HG03066 (cell line): Measurements from ENCODE around the gene SGO2.
"Not testable (repeated sequence)": the region's sequence is repeated elsewhere in the genome, so short reads cannot be mapped to it uniquely, and the experiment has no call there.

Experiments
- ATAC-seq: cut with Tn5 transposase; IDR thresholded peaks from one replicate; pipeline ENCODE4 v1.9.1; 2021; ENCODE audit warnings: low read depth; ENCODE audit not compliant: unreplicated experiment

The SGO2 gene

DNA sequence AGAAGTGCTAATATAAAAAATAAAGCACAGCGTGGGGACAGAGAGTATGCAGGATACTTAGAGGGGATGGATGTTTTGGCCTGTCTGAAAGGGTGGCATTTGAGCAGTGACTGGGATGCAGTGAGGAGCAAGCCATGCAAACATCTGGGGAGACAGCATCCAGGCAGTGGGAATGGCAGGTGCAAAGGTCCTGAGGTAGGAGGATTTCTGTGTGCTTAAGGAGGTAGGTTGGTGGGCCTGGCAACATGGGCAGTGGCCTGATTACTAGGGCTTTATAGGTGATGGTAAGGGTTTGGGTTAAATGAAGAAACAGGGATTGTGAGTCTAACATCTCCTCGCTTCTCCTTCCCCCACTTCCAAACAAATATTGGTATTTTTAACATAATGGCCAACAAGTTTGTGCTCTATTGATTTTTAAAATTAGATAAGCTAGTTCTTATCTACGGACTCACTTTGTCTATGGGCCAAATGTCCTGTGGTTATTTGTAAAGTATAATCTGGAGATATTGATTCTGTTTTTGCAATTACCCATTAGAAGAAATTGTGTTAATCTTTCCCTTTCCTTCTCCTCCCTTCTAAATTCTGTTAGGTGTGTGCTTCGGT, 62.2 kb downstream of the SGO2 start:
- ATAC-seq, result no peak

DNA sequence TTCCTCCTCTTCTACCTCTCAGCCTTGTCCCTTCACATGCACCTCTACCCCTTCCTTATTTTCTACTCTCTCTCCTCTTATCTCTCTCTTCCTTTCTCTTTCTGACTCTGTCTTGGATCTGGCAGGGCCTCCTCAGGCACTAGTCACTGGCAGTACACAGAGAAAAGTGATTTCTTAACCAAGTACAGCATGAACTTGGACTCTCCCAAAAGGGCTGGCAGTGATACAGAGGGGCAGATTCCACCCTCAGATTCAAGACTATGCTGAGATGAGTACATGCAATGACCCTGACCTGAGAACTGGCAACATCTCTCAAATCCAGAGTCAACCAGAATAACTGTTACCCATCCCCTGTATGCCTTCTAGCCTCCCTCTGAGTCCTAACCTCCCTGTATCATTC, 64.1 kb downstream of the SGO2 start:
- no peak for ATAC-seq

DNA sequence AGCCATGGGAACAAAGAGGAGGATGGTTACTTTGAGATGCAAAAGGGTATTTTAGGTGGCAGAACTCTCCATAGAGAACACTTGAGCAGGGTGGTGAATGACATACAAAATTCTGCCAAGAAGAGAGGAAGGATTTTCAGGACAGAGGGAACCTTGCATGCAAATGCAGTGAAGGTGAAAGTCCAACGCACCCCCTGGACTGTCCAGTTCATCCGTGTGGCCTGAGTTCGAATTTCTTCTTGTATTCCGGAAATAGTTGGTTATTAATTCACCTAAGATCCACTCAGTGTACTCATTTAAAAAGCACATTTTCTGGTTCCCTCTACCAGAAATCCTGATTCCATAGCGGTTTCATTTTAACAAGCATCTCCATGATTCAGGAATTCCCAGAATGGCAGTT, 65.3 kb downstream of the SGO2 start:
- ATAC-seq, result no peak

DNA sequence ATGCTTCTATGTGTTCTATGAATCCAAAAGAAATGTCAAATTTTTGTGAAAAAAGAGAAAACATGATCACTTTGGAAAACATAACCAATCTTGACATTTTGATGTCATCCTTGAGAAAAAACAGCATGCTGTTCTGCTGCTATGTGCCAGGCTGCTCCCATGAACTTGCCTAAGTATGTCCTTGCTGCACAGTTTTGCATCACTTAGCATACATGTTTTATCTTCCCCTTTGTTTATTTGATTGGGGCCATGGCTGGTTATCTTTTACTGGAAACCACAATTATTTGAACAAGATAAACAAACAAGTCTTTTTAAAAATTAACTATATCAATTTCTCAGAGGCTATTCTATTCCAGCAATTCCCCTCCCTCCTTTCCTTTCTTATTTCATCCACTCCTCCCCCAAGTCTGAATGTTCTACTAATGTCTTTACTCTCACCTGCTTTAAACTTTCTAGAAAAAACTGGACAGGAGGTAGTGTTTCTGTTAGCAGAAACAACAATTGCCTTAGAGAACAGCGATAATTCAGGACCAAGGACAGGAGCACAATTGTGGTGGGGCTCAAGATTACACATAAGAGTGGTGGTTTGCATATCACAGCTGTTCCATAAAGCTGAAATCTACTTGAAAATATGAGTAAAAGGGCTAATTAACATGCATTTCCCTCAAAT, 66.5 kb downstream of the SGO2 start:
- ATAC-seq, result no peak

DNA sequence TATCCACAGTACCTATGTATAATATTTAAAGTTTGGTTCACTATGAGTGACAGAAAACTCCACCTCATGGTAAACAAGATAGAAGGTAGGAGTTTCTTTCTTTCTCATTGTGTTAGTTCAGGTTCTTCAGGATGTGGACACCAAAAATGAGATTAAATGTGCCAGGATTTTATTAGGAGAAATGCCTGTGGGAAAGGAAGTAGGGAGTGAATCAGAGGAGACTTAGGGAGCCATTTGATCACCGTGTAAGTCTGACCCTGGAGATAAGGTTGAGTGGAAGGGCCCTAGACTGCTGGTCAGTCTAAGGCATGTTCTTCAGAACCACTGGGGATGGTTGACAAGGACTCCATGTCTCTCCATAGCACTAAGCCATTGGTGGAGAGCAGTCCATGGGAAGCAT, 67.9 kb downstream of the SGO2 start:
- no peak for ATAC-seq

DNA sequence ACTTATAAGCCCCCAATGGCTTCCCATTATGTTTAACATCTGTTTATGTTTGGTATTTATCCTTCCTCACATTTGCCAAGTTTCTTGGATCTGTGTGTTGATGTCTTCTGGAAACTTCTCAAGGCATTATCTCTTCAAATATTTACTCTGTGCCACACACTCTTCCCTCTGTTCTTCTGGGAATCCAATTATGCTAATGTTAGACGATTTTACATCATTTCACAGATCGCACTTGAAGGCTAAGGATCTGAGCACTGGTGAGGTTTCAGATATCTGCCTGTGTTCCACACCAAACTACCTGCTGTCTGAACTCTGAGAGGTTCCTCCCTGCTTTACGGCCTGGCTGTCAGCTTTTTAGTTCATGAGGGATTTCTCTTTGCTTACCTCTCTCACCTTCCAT, 69.9 kb downstream of the SGO2 start:
- ATAC-seq, result no peak

DNA sequence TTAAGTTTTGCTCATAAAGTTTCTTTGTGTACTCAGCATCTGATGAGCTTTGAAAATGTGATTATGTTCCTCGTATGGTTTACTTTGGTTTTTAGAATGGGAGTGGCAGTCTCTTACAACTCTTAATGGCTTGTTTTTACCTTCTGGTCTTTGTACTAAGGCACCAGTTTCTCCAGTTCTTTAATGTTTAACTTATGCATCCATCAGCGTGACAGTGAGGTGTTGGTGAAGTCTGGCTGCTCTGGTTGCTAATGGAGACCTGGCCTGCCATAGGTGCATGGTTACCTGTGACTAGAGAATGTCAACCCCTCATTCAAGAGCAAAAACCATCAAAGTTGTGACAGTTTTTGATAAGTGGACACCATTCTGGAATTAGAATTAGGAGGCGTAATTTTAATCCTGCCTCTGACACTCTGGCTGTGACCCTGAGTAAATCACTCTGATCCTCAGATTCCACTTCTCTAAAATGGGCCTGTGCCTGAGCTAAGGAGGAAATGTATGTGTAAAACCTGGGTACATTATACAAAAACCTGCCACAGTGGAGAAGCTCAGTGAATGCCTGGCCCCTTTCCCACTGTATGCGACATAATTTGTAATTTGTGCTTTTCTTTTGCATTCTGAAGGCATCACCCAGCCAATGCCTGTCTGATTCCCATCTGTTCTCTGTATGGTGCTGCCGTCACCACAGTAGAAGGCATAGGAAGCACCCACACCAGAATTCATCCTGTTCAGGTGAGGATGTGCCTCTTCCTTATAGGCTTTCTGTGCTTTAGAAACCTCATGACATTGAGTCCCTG, 71.0 kb downstream of the SGO2 start:
- ATAC-seq, result no peak

DNA sequence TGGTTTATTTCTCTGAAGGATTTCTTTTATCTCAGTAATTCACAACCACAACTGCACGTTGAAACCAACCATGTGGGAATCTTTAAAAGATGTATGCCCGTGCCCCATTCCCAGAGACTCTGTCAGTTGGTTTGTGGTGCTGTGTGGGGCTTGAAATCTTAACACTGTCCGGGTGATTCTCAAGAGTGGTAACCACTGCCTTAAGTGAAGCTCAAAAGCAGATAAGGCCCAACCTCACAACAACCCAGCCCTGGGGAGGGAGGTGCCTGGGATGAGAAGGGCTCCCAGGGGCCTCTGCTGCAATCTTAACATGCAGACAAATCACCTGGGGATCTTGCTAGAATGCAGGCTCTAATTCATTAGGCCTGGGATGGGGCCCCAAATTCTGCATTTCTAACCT, 73.2 kb downstream of the SGO2 start:
- ATAC-seq, result no peak

DNA sequence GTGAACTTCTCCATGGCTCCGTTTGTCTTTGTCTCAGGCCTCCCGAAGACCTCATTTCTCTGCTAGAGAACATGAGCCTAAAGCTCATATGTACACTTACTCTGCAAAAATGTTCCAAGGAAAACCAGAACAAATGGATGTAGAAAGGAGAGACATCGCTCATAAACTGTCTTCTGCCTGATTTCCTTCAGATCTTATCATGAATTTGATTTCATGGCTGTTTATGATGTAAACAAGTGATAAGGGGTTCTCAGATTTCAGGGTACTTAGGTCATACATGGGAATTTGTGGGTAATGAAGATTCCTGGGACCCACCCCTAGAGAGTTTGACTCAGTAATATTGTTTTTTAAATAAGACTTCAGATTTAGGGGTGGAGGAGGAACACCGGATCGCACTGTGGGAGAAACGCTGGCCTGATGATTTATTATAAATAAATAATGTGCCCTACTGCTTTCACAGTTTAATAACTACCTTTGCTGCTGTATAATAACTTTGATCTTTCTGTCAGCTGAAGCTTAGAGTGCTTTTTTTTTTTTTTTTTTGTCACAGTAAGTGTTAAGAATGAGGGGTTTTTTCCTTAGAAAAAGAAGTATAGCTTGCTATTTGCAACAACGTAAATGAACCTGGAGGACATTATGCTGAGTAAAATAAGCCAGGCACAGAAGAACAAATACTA, 74.7 kb downstream of the SGO2 start:
- no peak for ATAC-seq

DNA sequence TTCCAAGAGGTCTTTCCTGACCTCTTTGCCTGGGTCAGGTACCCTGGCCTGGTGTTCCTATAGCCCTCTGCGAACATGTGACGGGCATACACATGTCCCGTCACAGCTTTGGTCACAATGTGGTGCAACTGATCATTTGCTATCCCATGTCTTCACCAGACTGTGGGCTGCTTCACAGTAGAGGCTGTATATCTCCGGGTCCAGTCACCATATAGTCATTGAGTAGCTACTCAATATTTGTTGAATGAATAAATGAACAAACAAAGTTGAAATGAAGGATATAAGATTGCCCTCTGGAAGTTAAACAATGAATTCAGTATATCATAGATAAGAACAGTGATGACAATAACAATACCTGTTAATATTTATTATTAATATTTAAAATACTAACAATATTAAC, 76.6 kb downstream of the SGO2 start:
- no peak for ATAC-seq

DNA sequence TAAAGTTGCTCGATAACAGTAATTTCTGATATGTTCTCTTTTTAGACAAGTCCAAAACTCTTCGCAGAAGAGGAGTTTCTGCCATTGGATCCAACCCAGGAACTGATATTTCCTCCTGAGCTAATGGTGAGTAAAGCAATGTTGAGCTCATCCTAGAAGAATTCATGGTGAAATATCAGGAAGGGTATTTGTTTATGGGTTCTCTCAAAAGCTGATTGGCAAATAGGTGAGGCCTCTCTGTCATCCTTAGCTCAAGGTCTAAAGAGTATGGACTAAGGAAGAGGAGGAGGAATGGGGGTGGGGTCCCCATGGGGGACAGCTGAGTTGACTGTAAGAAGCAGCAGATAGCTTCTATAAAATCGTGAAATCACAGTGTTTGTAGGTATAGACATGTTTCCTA, 78.0 kb downstream of the SGO2 start:
- no peak for ATAC-seq

DNA sequence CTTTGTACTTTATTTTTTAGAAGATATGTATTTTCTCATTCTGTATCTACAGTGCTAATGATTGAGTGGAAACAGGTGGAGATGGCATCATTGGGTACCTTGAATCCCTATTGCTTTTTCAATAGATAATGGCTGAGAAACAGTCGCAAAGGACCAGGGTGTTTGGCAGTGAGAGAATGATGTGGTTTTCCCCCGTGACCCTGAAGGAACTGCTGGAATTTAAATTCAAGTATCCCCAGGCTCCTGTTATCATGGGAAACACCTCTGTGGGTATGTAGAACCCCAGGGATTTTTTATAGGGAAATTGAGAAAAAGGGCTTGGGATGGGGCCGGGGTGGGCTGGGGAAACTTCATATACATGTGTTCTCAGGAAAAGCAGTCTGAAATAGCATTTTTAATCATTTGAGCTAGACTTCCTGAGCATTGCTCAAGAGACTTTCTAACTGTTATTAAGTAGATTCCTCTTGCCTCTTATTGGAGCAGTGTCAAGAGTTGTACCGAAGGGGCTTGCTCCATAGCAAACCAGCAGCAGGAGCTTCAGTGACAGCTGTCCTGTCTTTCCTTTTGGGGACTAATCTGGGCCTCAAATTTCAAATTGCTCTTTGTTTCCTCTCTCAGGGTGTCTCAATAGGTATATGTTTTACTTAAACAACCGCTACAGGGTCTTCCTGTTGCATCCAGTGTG, 78.7 kb downstream of the SGO2 start:
- ATAC-seq, result no peak

DNA sequence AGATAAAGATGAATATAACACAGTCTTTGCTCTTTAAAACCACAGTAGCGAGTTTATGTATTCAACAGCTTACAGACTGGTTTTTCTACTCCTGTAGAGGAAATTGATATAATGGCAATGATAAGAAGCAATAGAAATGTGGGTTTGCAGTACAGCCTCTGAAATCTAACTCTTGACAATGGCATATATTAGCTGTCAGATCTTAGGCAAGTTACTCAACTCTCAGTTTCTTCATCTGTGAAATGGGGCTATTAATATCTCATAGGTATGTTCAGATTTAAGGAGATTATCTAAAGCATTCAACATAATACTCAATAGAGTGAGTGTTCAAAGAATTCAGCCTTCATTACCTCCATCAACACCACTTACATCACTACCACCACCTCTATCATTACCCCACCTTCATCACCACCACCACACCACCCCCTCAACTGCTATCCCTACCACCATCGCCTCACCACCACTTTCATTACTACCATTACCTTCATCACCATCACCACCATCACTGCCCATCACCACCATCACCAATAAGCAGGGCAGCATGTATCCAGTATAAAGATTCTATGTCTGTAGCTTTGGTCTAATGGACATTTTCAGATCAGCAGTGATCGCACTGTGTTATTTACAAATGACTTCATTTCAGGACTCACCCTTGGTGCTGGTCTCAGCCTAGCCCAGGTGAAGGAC, 82.5 kb downstream of the SGO2 start:
- no peak for ATAC-seq

DNA sequence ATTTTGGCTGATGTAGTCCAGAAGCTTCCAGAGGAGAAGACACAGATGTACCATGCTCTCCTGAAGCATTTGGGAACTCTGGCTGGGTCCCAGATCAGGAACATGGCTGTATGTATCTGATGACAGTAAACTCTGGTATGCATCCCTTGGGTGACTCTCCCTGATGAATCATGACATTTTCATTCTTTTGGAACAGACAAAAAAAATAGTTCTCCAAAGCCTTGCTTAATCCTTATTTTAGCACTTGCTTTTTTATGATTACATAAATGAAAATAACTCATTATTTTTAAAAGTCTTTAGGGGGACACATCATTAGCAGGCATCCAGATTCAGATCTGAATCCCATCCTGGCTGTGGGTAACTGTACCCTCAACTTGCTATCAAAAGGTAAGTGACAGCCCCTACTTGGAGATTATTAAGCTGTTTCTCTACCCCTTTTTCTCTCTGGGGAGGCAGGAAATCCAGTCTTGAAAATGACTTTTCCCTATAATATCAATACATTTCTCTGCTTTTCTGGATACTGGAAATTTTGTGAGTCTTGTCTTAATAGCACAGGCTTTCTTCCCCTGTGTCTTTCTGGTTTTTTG, 83.1 kb downstream of the SGO2 start:
- no peak for ATAC-seq

DNA sequence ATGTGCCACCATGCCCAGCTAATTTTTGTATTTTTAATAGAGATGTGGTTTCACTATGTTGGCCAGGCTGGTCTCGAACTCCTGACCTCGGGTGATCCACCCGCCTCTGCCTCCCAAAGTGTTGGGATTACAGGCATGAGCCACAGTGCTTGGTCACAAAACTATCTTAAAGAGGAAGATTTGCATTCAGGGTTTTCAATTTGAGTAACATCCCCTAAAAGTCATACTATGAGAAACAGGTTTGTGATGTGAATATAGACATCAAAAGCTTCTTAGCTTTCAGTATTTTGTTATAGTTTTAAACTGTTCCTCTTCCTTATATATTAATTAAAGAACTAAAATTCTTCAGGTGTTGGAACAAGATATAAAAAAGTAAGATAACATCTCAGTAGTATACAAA, 84.2 kb downstream of the SGO2 start:
- ATAC-seq, result not testable (repeated sequence)

DNA sequence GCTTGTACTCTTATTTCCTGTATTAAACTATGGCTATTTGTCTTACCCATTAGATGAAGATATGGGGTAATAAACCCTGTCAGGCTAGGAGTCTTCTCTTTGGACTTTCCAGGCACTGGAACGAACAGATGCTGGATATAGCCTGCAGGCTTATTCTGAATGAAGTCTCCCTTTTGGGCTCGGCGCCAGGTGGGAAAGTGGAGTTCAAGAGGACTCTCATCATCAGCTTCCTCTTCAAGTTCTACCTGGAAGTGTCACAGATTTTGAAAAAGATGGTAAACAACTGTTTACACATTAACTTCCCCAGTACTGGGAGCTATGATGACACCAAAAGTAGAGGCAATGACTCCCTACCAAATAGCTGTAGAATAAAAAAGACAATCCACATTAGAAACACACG, 87.7 kb downstream of the SGO2 start:
- no peak for ATAC-seq

DNA sequence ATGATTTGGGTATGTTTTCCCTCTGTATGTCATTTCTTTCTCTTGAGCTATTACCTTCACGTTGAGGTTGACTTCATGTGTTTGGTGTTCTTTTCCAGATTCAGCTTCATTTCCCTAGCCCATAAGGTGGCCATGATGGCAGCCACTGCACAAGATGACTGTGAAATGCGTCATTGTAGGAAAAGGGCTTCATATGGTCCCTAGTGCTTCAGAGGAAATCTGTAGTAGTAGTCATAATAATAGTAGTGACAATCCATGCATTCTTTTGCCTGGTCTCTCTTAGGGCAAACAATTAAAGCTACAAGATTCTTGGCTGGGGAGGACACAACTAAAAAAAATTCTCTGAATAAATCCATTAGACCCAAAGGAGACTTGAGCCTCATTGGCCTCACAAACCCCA, 88.2 kb downstream of the SGO2 start:
- ATAC-seq, result no peak

DNA sequence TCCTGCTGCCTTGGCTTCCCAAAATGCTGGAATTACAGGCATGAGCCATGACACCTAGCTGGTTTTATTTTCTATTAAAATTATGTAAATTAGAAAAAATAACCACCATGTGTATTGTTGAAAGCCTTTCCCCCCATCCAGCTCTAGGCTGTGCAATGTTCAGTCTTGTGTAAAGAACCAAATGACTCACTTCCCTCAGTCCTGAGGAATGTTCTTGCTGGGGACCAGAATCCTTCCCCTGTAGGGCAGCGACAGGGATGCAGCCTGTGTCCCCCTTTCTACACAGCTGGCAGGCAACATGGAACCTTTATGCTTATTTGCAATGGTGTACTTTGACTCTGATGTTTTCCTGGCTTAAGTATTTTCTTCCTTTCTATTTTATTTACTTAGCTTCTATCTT, 89.2 kb downstream of the SGO2 start:
- ATAC-seq, result no peak

DNA sequence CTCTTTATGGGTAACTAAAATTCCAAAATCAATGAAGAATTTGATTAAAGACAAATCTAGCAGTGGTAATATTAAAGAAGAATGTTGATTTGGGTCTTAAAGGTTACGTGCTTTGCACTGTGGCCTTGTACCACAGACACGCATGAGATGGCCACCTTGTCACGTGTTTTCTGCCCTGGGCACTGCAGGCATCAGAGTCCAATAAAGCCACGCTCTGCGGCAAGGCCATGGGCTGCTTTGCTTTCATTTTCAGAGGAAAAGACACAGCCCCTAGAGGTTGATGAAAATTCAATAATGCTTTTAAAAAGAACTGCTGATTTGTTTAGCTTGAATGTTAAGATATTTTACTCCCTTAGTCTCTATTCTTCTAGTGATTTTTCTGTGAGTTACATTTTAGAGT, 90.2 kb downstream of the SGO2 start:
- no peak for ATAC-seq

DNA sequence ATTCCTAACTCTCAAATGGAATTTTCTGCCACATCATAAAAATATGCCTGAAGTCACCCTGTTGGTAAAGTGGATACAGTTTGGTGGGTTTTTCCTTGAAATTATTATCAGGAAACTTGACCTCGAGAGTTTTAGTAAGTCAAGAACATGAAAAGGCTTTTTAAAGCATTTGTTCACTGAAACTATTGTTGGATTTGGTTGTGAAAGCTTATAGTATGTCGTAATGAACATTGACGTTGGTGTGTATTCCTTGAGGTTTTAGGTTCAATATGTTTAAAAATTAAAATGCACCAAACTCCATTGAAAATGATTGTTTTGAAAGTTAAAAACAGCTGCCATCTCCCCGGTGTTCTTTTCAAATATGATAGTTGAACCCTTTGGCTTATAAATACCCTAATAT, 90.6 kb downstream of the SGO2 start:
- ATAC-seq, result no peak
